GM19324 (cell line): ENCODE measurements around the gene NAT16.
"Not testable (repeated sequence)": the region's sequence is repeated elsewhere in the genome, so short reads cannot be mapped to it uniquely, and the experiment has no call there.

Experiments
- ATAC-seq: cut with Tn5 transposase; IDR thresholded peaks from one replicate; pipeline ENCODE4 v1.9.1; 2021; ENCODE audit warnings: mild to moderate bottlenecking, moderate library complexity; ENCODE audit not compliant: unreplicated experiment, low FRiP score

Gene NAT16

GRCh38 chr7:101203740-101204738, 23.9 kb upstream of the NAT16 start:
- not testable (repeated sequence) for ATAC-seq

- no peak for ATAC-seq
Observed at GRCh38 chr7:101202603-101202918, 22.5 kb upstream of the NAT16 start.

- ATAC-seq: no peak
Observed at GRCh38 chr7:101201695-101202602, 21.9 kb upstream of the NAT16 start.

- no peak for ATAC-seq
Observed at GRCh38 chr7:101200862-101201599, 20.9 kb upstream of the NAT16 start, which contains the start of gene MOGAT3. MOGAT3 (minus strand) TSS chr7:101201036; CDS start chr7:101200854, 182 bp downstream.

GRCh38 chr7:101200504-101200861, 20.4 kb upstream of the NAT16 start:
- no peak for ATAC-seq

- not testable (repeated sequence) for ATAC-seq
Observed at GRCh38 chr7:101199522-101199921, 19.4 kb upstream of the NAT16 start.

GRCh38 chr7:101198476-101198875, 18.4 kb upstream of the NAT16 start:
- no peak for ATAC-seq

- no peak for ATAC-seq
Observed at GRCh38 chr7:101197991-101198390, 17.9 kb upstream of the NAT16 start.

GRCh38 chr7:101195884-101196283, 15.8 kb upstream of the NAT16 start:
- ATAC-seq: no peak

- no peak for ATAC-seq
Observed at GRCh38 chr7:101189109-101189508, 9.0 kb upstream of the NAT16 start.

GRCh38 chr7:101186844-101187428, 6.8 kb upstream of the NAT16 start:
- ATAC-seq: no peak

- no peak for ATAC-seq
Observed at GRCh38 chr7:101186194-101186593, 6.1 kb upstream of the NAT16 start.

GRCh38 chr7:101185258-101185839, 5.3 kb upstream of the NAT16 start:
- no peak for ATAC-seq

- ATAC-seq: no peak
Observed at GRCh38 chr7:101179713-101180112, 380 bp downstream of the NAT16 start.

- no peak for ATAC-seq
Observed at GRCh38 chr7:101179117-101179516, 976 bp downstream of the NAT16 start.

- no peak for ATAC-seq
Observed at GRCh38 chr7:101177644-101178043, 2.4 kb downstream of the NAT16 start.

- ATAC-seq: no peak
Observed at GRCh38 chr7:101175664-101176063, 4.4 kb downstream of the NAT16 start.

- no peak for ATAC-seq
Observed at GRCh38 chr7:101174322-101174854, 5.7 kb downstream of the NAT16 start.

- no peak for ATAC-seq
Observed at GRCh38 chr7:101173752-101174244, 6.3 kb downstream of the NAT16 start.
